ENCODE measurements around the gene OPCML.

The OPCML gene

GRCh38 chr11:132559331-132560036, 972.8 kb downstream of the OPCML start:
- Histone ChIP-seq H3K36me3 (ENCODE audit: insufficient read depth, low read length) (no peaks in the 10 kb centered on the region), H3K9me3 (ENCODE audit: control insufficient read depth, insufficient read depth, low read length) (no peaks in the 10 kb centered on the region), H3K9ac (ENCODE audit: low read depth, low read length) (no peak overlapping the region), H3K4me1 (ENCODE audit: insufficient read depth, low read length) (no peaks in the 10 kb centered on the region)

- no peaks in the 10 kb centered on the region for H3K9me3 ChIP-seq (ENCODE audit: control insufficient read depth, insufficient read depth, low read length)
- no peak overlapping the region for H3K9ac ChIP-seq (ENCODE audit: low read depth, low read length)
- H3K36me3 ChIP-seq (ENCODE audit: insufficient read depth, low read length), result no peaks in the 10 kb centered on the region
- H3K4me1 ChIP-seq (ENCODE audit: insufficient read depth, low read length), result no peaks in the 10 kb centered on the region
Measured at GRCh38 chr11:132556316-132556715, 976.0 kb downstream of the OPCML start.

GRCh38 chr11:132555617-132556016, 976.7 kb downstream of the OPCML start:
- Histone ChIP-seq H3K9ac (ENCODE audit: low read depth, low read length) (no peak overlapping the region), H3K4me1 (ENCODE audit: insufficient read depth, low read length) (no peaks in the 10 kb centered on the region), H3K36me3 (ENCODE audit: insufficient read depth, low read length) (no peaks in the 10 kb centered on the region), H3K9me3 (ENCODE audit: control insufficient read depth, insufficient read depth, low read length) (no peaks in the 10 kb centered on the region)

- no peaks in the 10 kb centered on the region for H3K36me3 ChIP-seq (ENCODE audit: insufficient read depth, low read length)
- H3K9me3 ChIP-seq (ENCODE audit: control insufficient read depth, insufficient read depth, low read length), result no peaks in the 10 kb centered on the region
- H3K4me1 ChIP-seq (ENCODE audit: insufficient read depth, low read length), result peaks cover 4% of the 10 kb centered on the region; the same call in 1 of the 2 replicates
- no peak overlapping the region for H3K9ac ChIP-seq (ENCODE audit: low read depth, low read length)
Measured at GRCh38 chr11:132551016-132551415, 981.3 kb downstream of the OPCML start.

GRCh38 chr11:132549561-132549960, 982.7 kb downstream of the OPCML start:
- no peak overlapping the region for H3K9ac ChIP-seq (ENCODE audit: low read depth, low read length)
- no peaks in the 10 kb centered on the region for H3K9me3 ChIP-seq (ENCODE audit: control insufficient read depth, insufficient read depth, low read length)
- peaks cover 4% of the 10 kb centered on the region; the same call in 1 of the 2 replicates for H3K4me1 ChIP-seq (ENCODE audit: insufficient read depth, low read length)
- no peaks in the 10 kb centered on the region for H3K36me3 ChIP-seq (ENCODE audit: insufficient read depth, low read length)

GRCh38 chr11:132549001-132549400, 983.3 kb downstream of the OPCML start:
- peaks cover 4% of the 10 kb centered on the region; the same call in 1 of the 2 replicates for H3K4me1 ChIP-seq (ENCODE audit: insufficient read depth, low read length)
- no peaks in the 10 kb centered on the region for H3K9me3 ChIP-seq (ENCODE audit: control insufficient read depth, insufficient read depth, low read length)
- no peak overlapping the region for H3K9ac ChIP-seq (ENCODE audit: low read depth, low read length)
- H3K36me3 ChIP-seq (ENCODE audit: insufficient read depth, low read length), result no peaks in the 10 kb centered on the region

GRCh38 chr11:132544007-132544406, 988.3 kb downstream of the OPCML start:
- H3K4me1 ChIP-seq (ENCODE audit: insufficient read depth, low read length), result peaks cover 4% of the 10 kb centered on the region; the same call in 1 of the 2 replicates
- H3K9ac ChIP-seq (ENCODE audit: low read depth, low read length), result no peak overlapping the region
- no peaks in the 10 kb centered on the region for H3K9me3 ChIP-seq (ENCODE audit: control insufficient read depth, insufficient read depth, low read length)
- H3K36me3 ChIP-seq (ENCODE audit: insufficient read depth, low read length), result no peaks in the 10 kb centered on the region

GRCh38 chr11:132541794-132542193, 990.5 kb downstream of the OPCML start:
- no peaks in the 10 kb centered on the region for H3K9me3 ChIP-seq (ENCODE audit: control insufficient read depth, insufficient read depth, low read length)
- no peaks in the 10 kb centered on the region for H3K36me3 ChIP-seq (ENCODE audit: insufficient read depth, low read length)
- H3K9ac ChIP-seq (ENCODE audit: low read depth, low read length), result no peak overlapping the region
- H3K4me1 ChIP-seq (ENCODE audit: insufficient read depth, low read length), result no peaks in the 10 kb centered on the region

GRCh38 chr11:132540581-132540980, 991.7 kb downstream of the OPCML start:
- Histone ChIP-seq H3K4me1 (ENCODE audit: insufficient read depth, low read length) (no peaks in the 10 kb centered on the region), H3K36me3 (ENCODE audit: insufficient read depth, low read length) (no peaks in the 10 kb centered on the region), H3K9ac (ENCODE audit: low read depth, low read length) (no peak overlapping the region), H3K9me3 (ENCODE audit: control insufficient read depth, insufficient read depth, low read length) (no peaks in the 10 kb centered on the region)

- Histone ChIP-seq H3K9me3 (ENCODE audit: control insufficient read depth, insufficient read depth, low read length) (no peaks in the 10 kb centered on the region), H3K4me1 (ENCODE audit: insufficient read depth, low read length) (no peaks in the 10 kb centered on the region), H3K36me3 (ENCODE audit: insufficient read depth, low read length) (no peaks in the 10 kb centered on the region), H3K9ac (ENCODE audit: low read depth, low read length) (no peak overlapping the region)
Measured at GRCh38 chr11:132539590-132540368, 992.5 kb downstream of the OPCML start.

GRCh38 chr11:132538642-132539041, 993.7 kb downstream of the OPCML start:
- H3K9me3 ChIP-seq (ENCODE audit: control insufficient read depth, insufficient read depth, low read length), result no peaks in the 10 kb centered on the region
- H3K9ac ChIP-seq (ENCODE audit: low read depth, low read length), result no peak overlapping the region
- H3K4me1 ChIP-seq (ENCODE audit: insufficient read depth, low read length), result no peaks in the 10 kb centered on the region
- H3K36me3 ChIP-seq (ENCODE audit: insufficient read depth, low read length), result no peaks in the 10 kb centered on the region

GRCh38 chr11:132535830-132536229, 996.5 kb downstream of the OPCML start:
- Histone ChIP-seq H3K4me1 (ENCODE audit: insufficient read depth, low read length) (no peaks in the 10 kb centered on the region), H3K36me3 (ENCODE audit: insufficient read depth, low read length) (no peaks in the 10 kb centered on the region), H3K9ac (ENCODE audit: low read depth, low read length) (no peak overlapping the region), H3K9me3 (ENCODE audit: control insufficient read depth, insufficient read depth, low read length) (no peaks in the 10 kb centered on the region)

- no peaks in the 10 kb centered on the region for H3K36me3 ChIP-seq (ENCODE audit: insufficient read depth, low read length)
- no peaks in the 10 kb centered on the region for H3K4me1 ChIP-seq (ENCODE audit: insufficient read depth, low read length)
- no peaks in the 10 kb centered on the region for H3K9me3 ChIP-seq (ENCODE audit: control insufficient read depth, insufficient read depth, low read length)
- H3K9ac ChIP-seq (ENCODE audit: low read depth, low read length), result no peak overlapping the region
Measured at GRCh38 chr11:132531921-132532320, 1000.4 kb downstream of the OPCML start.

- H3K9me3 ChIP-seq (ENCODE audit: control insufficient read depth, insufficient read depth, low read length), result no peaks in the 10 kb centered on the region
- H3K4me1 ChIP-seq (ENCODE audit: insufficient read depth, low read length), result no peaks in the 10 kb centered on the region
- H3K9ac ChIP-seq (ENCODE audit: low read depth, low read length), result no peak overlapping the region
Measured at GRCh38 chr11:132528181-132528580, 1004.1 kb downstream of the OPCML start.

GRCh38 chr11:132523929-132524328, 1008.4 kb downstream of the OPCML start:
- no peaks in the 10 kb centered on the region for H3K9me3 ChIP-seq (ENCODE audit: control insufficient read depth, insufficient read depth, low read length)

More at GRCh38 chr11:132528181-132528580, 1004.1 kb downstream of the OPCML start:
- H3K36me3 ChIP-seq (ENCODE audit: insufficient read depth, low read length), result no peaks in the 10 kb centered on the region

More at GRCh38 chr11:132523929-132524328, 1008.4 kb downstream of the OPCML start:
- Histone ChIP-seq H3K9ac (ENCODE audit: low read depth, low read length) (no peak overlapping the region), H3K4me1 (ENCODE audit: insufficient read depth, low read length) (no peaks in the 10 kb centered on the region), H3K36me3 (ENCODE audit: insufficient read depth, low read length) (no peaks in the 10 kb centered on the region)
